NCI-H2107 treated with DMSO at 0.1 percent for 48 hours (cell line): ENCODE data around the gene SYPL2.
"Not testable (repeated sequence)": the region's sequence is repeated elsewhere in the genome, so short reads cannot be mapped to it uniquely, and the experiment has no call there.

Experiments used
- DNase-seq: peaks from one replicate; lab custom pipeline; 2025; ENCODE audit not compliant: unreplicated experiment; lab: John Stamatoyannopoulos, UW

Gene SYPL2

DNA sequence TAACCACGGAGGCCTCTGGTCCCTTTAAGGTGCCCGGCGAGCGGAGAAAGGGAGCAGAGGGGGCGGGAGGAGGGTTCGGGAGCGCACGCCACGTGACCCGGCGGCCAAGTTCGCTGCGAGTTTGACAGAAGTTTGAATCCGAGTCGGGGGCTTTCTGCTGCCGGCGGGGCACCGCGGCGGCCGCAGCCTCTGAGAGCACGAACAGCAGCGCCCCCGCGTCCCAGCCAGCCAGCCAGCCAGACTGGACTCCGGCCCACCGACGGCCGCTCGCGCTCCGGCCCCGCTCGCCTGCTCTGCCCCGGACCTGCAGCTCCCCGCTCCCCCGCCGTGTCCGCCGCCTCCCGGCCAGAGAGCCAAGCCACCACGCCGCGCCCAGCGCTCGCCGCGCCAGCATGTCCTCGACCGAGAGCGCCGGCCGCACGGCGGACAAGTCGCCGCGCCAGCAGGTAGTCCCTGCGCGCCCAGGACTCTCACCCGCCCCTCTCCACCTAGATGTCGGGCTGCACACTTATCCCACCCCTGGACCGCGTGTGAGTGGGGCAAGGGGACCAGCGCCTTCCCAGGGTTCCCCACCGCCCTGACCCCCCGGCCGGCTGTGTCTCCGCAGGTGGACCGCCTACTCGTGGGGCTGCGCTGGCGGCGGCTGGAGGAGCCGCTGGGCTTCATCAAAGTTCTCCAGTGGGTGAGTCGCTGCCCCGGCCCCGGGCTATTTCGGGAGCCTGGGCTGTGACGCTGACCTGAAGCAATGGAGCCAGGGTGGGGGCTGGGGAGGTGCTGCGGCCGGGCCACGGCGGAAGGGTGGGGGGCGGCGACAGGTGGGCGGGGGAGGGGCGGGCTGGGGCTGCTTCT lies at the start of gene SYPL2:
TSS of gene SYPL2 (plus strand) at position 95 of the 849 bp plus-strand sequence. CDS start at position 393, 298 bp downstream.
- no peak for DNase-seq

DNA sequence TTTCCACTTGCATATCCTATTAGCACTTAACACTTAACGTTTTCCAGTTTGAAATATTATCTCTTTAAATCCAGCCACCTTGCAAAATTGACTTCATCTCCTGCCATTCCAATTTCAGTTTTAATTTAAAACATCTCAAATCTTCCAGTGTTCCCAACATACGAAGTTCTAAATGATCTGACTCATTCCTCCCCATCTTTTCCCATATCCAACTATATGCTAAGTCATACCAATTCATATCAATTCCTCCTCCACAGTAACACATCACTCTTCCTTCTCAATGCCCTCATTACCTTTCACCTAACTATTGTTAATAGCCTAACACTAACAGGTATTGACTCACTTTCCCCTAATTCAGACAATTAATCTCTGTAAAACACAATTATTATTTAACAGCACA lies 42.8 kb upstream of the SYPL2 start:
- DNase-seq, result no peak

- peak; percentile 46 for DNase-seq
These were observed 40.7 kb upstream of the SYPL2 start for GRCh38 chr1:109425391-109426280.

- DNase-seq, result peak; percentile 99
These were observed 39.8 kb upstream of the SYPL2 start, which contains the start of gene PSMA5 for GRCh38 chr1:109426281-109427170. TSS of gene PSMA5 (minus strand) at chr1:109426448. CDS start at chr1:109426330, 118 bp downstream.

DNA sequence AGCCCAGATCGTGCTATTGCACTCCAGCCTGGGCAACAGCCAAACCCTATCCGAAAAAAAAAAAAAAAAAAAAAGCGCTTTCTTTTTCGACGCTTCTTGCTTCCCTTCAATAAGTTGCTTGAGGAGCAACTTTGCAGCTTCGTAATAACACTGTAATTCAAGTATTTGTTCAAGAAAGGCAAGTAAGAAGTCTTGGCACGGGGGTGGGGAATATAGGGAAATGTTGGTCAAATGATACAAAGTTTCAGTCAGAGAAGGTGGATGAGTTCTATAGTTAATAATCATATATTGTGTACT lies 39.2 kb upstream of the SYPL2 start:
- no peak for DNase-seq

DNA sequence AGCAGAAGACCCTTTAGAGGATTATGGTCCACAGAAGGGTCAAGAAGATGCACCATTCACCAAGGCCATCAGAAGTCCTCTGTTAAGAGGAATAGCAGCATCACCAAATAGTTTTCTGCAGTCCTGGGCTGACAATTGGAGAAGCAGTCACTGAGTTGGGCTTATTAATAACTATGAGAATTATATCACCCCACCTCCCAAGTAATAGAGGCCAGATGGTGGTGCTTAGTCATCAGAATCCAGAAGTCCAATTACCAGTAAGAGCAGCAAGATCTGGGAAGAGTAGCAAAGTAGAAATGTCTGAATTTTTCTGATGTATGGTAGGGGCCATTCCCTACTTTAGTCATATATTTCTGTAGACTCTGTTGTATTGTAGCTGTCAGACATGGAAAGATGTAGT lies 34.0 kb upstream of the SYPL2 start:
- DNase-seq, result no peak

GRCh38 chr1:109433322-109433721 lies 33.0 kb upstream of the SYPL2 start:
- no peak for DNase-seq

- DNase-seq, result no peak
These were observed 31.9 kb upstream of the SYPL2 start for GRCh38 chr1:109434484-109434883.

DNA sequence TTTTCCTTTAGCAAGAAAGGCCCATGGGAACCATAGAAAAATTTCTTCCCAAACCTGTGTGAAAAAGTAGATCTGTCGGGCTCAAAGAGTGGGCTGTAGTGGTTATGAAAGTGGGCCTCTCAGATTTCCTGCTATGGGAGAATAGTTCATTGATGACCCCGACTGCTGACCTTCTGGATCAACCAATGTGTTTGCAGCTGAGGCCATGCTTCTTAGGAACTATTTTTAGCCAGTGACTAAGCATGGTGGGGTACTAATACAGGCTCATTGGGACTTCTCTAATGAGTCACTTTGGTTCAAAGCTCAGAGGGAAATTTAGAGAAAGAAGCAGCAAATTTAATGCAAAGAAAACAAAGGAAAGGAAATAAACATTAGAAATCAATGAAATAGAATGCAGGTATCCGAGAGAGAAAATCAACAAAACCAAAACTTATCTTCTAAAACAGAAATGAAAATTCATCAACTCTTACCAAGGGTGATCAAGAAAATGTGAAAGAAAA lies 27.5 kb upstream of the SYPL2 start:
- no peak for DNase-seq

GRCh38 chr1:109441069-109441468 lies 25.3 kb upstream of the SYPL2 start:
- DNase-seq, result no peak

DNA sequence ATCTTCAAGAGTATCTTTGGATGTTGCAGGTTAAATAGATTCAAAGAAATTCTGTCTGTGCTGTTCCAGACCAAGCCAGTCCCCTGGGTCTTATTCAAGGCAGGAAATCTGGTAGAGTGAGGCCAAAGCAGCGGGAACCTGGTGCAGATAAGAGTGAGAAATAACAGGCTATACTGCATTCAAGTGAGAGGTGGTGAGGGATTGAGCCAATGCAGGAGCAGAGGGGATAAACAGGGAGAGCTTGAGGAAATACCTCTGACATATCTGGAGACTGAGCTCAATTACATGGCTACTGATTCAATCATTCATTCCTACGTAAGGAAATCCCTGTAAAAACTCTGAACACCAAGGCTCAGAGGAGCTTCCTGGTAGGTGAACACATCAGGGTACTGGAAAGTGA lies 22.9 kb upstream of the SYPL2 start:
- no peak for DNase-seq

- DNase-seq, result no peak
These were observed 22.0 kb upstream of the SYPL2 start for GRCh38 chr1:109444346-109444745.

DNA sequence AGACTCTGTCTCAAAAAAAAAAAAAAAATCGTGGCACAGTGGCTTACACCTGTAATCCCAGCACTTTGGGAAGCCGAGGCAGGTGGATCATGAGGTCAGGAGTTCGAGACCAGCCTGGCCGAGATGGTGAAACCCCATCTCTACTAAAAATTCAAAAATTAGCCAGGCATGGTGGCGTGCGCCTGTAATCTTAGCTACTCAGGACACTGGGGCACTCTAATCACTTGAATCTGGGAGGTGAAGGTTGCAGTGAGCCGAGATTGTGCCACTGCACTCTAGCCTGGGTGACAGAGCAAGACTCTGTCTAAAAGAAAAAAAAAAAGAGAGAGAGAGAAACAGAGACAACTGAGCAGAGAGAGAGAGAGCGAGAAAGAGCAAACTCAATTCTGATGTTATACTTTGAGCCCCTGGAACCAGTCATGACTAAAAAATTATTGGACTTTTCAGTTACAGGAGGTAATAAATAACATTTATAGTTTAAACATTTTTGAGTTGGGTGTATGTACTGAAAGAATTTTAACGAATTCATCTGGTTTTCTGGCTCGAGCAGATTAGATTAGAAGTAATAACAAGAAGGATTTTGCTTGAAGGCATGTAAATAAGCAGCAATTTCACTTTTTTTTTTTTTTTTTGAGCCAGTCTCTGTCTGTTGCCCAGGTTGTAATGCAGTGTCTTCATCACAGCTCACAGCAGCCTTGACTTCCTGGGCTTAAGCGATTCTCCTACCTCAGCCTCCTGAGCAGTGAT lies 20.2 kb upstream of the SYPL2 start:
- not testable (repeated sequence) for DNase-seq

DNA sequence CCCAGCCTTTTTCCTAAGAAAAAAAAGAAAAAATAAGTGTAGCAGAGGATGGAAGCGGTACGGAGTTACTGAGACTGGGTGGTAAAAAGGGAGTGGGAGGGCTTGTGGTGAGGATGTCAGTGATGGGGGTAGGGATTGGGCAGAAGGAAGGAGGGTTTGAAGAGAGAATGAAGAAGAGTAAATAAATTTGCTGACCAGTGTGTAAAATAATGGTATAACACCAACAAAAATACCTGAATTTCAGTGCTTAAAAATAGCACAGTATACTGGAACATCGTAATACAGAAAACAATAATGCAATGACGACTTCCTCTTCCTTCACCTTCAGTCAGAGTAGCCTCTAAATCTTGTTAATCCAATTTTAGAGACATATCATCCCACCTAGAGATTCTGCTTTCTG lies 18.8 kb upstream of the SYPL2 start:
- no peak for DNase-seq

- no peak for DNase-seq
These were observed 11.7 kb upstream of the SYPL2 start for GRCh38 chr1:109454497-109455133.

GRCh38 chr1:109457819-109458218 lies 8.5 kb upstream of the SYPL2 start:
- DNase-seq, result no peak

- DNase-seq, result no peak
These were observed 258 bp upstream of the SYPL2 start for GRCh38 chr1:109466125-109466451.

GRCh38 chr1:109467301-109467777 lies 993 bp downstream of the SYPL2 start:
- no peak for DNase-seq

DNA sequence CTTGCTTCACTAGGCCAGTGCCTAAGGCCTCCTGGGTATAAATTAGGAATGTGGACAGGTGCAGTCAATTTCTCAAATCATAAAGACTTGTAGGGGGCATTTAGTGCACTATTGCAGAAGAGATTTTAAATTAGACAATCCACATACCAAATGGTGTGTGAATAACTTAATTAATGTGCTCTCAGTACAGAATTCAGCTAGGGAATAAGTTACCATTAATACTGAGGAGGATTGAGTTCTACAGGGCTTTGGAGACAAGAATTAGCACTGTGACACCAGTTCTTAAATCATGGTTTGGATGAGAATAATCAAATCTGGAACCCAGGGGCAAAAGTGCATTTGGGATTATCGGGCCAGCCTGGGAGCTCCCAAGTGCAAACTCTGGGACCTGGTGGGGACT lies 1.7 kb downstream of the SYPL2 start:
- no peak for DNase-seq

DNA sequence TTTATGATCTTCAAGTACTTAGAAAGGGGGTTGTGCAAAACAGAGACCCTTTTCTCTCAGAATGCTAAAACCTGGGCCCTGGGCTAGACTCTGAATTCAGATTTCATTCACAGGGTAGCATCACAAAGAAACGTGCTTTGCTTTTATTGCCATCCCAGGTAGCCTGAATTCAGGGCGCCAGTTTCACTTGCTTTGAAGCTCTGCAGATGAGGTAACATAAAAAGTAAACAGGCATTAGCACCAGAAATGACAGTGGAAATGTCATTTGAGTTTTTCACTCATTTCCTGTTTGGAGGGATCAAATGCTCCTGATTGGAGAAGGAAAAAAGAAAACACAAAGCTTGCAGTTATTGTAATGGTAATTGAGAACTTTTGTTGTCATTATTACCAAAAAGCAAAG lies 2.6 kb downstream of the SYPL2 start:
- no peak for DNase-seq
